ENCODE measurements around the gene BHLHA15. TPM values are rescaled to one million over a fixed set of nuclear protein-coding genes. Genes with fewer than 3 reads are reported as not detected.

Gene BHLHA15
- total RNA-seq, 1 donor from 2014 or later, result 0.32 TPM

DNA sequence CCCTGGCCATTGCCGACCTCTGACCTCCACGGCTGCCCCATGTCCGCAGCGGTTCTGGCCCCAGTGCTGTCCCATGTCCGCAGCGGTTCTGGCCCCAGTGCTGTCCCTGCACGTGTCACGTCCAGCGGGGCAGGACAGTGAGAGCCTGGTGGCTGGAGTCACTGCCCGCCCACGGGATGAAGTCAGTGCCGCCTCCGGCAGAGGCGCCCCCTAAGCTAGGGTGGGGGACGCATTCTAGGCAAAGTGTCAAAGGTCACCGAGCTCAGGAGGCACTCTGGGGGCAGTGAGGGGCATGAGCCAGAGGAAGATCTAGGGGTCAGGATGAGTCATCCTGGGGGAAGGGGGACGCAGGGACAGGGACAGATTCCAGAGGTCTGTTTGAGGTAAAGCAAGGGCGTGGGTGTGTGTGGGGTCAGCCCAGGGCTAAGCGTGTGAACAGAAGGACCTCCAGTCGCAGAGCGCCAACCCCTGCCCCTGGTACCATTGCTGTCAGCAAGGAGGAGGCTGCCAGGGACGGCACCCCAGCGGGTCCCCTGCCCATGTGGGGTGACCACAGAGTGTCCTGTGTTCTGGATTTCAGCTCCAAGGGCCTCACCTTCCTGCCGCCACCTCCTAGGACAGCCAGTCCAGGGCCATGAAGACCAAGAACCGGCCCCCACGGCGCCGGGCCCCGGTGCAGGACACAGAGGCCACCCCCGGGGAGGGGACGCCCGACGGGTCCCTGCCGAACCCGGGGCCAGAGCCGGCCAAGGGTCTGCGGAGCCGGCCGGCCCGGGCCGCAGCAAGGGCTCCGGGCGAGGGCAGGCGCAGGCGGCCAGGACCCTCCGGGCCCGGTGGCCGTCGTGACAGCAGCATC, 665 bp downstream of the BHLHA15 start:
- Mint-ChIP-seq H3K4me1 (ENCODE audit: low read depth) (peaks cover 5% of the 10 kb centered on the region), H3K36me3 (ENCODE audit: low read depth) (peaks cover 5% of the 10 kb centered on the region), H3K4me3 (ENCODE audit: unreplicated experiment) (peak overlapping the region; percentile 55), H3K27me3 (ENCODE audit: low read depth) (no peaks in the 10 kb centered on the region), H3K9me3 (ENCODE audit: low read depth) (no peaks in the 10 kb centered on the region), H3K27ac (ENCODE audit: unreplicated experiment) (no peak overlapping the region)
- peak; percentile 90 for DNase-seq (ENCODE audit: low spot score)
- TF ChIP-seq, protein P1, sequence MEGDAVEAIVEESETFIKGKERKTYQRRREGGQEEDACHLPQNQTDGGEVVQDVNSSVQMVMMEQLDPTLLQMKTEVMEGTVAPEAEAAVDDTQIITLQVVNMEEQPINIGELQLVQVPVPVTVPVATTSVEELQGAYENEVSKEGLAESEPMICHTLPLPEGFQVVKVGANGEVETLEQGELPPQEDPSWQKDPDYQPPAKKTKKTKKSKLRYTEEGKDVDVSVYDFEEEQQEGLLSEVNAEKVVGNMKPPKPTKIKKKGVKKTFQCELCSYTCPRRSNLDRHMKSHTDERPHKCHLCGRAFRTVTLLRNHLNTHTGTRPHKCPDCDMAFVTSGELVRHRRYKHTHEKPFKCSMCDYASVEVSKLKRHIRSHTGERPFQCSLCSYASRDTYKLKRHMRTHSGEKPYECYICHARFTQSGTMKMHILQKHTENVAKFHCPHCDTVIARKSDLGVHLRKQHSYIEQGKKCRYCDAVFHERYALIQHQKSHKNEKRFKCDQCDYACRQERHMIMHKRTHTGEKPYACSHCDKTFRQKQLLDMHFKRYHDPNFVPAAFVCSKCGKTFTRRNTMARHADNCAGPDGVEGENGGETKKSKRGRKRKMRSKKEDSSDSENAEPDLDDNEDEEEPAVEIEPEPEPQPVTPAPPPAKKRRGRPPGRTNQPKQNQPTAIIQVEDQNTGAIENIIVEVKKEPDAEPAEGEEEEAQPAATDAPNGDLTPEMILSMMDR (IDR thresholded peaks at IDR 0.05), result no peak

DNA sequence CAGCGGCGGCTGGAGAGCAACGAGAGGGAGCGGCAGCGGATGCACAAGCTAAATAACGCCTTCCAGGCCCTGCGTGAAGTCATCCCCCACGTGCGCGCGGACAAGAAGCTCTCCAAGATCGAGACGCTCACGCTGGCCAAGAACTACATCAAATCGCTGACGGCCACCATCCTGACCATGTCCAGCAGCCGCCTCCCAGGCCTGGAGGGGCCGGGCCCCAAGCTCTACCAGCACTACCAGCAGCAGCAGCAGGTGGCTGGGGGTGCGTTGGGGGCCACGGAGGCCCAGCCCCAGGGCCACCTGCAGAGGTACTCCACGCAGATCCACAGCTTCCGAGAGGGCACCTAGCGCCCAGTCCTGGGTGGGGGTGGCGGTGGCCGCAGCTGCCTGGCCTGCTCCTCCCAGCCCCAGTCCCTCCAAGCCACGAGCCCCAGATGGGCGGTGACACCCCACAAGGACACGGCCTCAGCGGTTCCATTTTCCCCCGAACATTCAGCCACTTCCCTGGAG, 1.3 kb downstream of the BHLHA15 start:
- no peaks in the 10 kb centered on the region for H3K9me3 Mint-ChIP-seq (ENCODE audit: low read depth)
- H3K27me3 Mint-ChIP-seq (ENCODE audit: low read depth), result no peaks in the 10 kb centered on the region
- H3K27ac Mint-ChIP-seq (ENCODE audit: unreplicated experiment), result no peak overlapping the region
- DNase-seq (ENCODE audit: low spot score), result peak; percentile 83
- H3K4me3 Mint-ChIP-seq (ENCODE audit: unreplicated experiment), result no peak overlapping the region
- peaks cover 2% of the 10 kb centered on the region for H3K36me3 Mint-ChIP-seq (ENCODE audit: low read depth)
- TF ChIP-seq, protein P1 (IDR thresholded peaks at IDR 0.05), result no peak
- H3K4me1 Mint-ChIP-seq (ENCODE audit: low read depth), result peaks cover 5% of the 10 kb centered on the region

DNA sequence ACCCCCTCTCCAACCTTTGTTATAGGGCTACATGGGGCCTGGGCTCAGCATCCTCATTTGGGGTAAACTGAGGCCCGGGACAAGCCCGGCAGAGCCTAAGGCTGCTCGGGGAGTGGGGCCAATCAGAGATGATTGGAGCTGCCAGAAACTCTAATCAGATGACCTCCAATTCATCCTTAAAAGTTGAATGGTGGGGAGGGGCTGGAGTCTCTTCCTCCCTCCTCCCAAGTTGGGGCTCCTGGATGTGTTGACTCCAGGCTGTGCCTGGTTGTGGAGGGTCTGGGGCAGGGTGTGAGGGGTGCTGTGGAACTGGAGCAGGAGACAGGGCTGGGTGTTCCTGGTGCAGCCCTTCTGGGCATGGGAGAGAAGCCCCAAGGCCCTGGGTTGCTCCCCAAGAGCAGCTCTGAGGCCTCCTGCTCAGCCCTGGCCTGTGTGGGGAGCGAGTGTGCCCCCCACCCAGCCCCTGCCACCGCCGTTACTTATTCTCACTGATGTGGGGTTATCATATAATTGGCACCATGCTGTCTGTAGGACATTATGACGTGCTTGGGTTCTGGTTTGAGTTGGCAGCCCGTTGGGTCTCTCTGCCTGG, 2.2 kb downstream of the BHLHA15 start:
- no peak overlapping the region for H3K4me3 Mint-ChIP-seq (ENCODE audit: unreplicated experiment)
- TF ChIP-seq, protein P1 (IDR thresholded peaks at IDR 0.05), result no peak

DNA sequence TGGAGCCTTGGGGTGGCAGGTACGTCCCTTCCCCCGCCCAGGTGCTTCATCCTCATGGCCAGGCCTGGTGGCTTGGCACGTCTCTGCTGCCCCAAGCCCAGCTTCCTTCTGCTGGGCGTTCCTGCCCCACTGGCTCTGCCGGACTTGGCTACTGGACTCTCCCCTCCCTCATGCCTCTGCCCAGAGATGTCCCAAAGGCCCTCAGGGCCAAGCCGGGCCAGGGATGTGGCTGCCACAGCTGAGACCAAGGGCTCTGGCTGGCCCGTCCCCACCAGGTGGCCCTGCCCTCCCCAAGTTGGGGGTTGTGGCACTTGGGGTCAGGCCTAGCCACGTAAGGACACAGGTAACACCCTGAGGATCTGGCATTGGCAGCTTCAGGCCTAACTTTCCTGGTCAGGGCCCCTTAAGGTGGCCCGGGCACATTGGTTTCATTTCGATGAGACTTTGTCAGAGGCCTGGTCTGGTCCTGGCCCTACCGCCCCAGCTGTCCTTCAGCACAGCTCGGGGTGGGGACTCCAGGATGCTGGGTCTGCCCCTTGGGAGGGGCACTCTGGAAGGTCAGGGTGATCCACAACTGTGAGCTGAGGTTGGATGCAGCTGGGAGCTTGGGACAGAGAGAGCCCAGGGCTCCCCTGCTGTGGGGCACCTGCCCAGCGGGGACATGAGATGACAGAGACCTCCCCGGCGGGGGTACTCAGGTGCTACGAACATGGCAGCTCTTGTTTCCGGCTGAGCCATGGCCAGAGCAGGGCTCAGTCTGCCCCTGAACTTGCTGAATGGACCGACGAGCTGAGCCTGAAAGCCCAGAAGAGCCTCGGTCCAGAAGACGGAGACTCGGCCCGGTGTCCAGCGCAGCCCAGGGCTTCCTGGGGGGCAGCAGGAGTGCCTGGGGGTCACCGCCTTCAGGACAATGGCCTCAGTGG, 2.9 kb downstream of the BHLHA15 start:
- Mint-ChIP-seq H3K9me3 (ENCODE audit: low read depth) (peaks cover 4% of the 10 kb centered on the region), H3K4me1 (ENCODE audit: low read depth) (peaks cover 15% of the 10 kb centered on the region), H3K4me3 (ENCODE audit: unreplicated experiment) (no peak overlapping the region), H3K27ac (ENCODE audit: unreplicated experiment) (no peak overlapping the region), H3K36me3 (ENCODE audit: low read depth) (peaks cover 6% of the 10 kb centered on the region), H3K27me3 (ENCODE audit: low read depth) (no peaks in the 10 kb centered on the region)
- TF ChIP-seq, protein P1 (IDR thresholded peaks at IDR 0.05), result no peak
- DNase-seq (ENCODE audit: low spot score), result peak; percentile 81

More for the DNA sequence above, 2.2 kb downstream of the BHLHA15 start:
- Mint-ChIP-seq H3K36me3 (ENCODE audit: low read depth) (peaks cover 2% of the 10 kb centered on the region), H3K27ac (ENCODE audit: unreplicated experiment) (no peak overlapping the region), H3K4me1 (ENCODE audit: low read depth) (peaks cover 9% of the 10 kb centered on the region), H3K27me3 (ENCODE audit: low read depth) (no peaks in the 10 kb centered on the region), H3K9me3 (ENCODE audit: low read depth) (no peaks in the 10 kb centered on the region)
- peak; percentile 55 for DNase-seq (ENCODE audit: low spot score)
